CD4-positive, alpha-beta T cell treated with Interleukin-1 beta for 1 hour (primary cell): ENCODE measurements around the gene OR2T1.
"Not testable (repeated sequence)": the region's sequence is repeated elsewhere in the genome, so short reads cannot be mapped to it uniquely, and the experiment has no call there.

Experiments used
- DNase-seq, 2 donors: peaks; one replicate each; pipeline ENCODE4 v3.0.0-alpha.2; 2020 to 2022

Gene OR2T1

GRCh38 chr1:248438668-248439067 lies 35.8 kb downstream of the OR2T1 start:
- DNase-seq: not testable (repeated sequence)

- not testable (repeated sequence) for DNase-seq
Observed at GRCh38 chr1:248439283-248439682, 36.4 kb downstream of the OR2T1 start.

GRCh38 chr1:248442500-248443277 lies 39.8 kb downstream of the OR2T1 start:
- DNase-seq: not testable (repeated sequence)

GRCh38 chr1:248444603-248445002 lies 41.8 kb downstream of the OR2T1 start:
- DNase-seq: not testable (repeated sequence)

- DNase-seq: not testable (repeated sequence)
Observed at GRCh38 chr1:248445399-248445798, 42.6 kb downstream of the OR2T1 start, which contains the start of gene OR2T2. Gene OR2T2 (plus strand): TSS chr1:248445637. CDS start chr1:248452798, 7,161 bp downstream.

GRCh38 chr1:248448409-248449074 lies 45.7 kb downstream of the OR2T1 start:
- not testable (repeated sequence) for DNase-seq

- not testable (repeated sequence) for DNase-seq
Observed at GRCh38 chr1:248449821-248450465, 47.1 kb downstream of the OR2T1 start.

- not testable (repeated sequence) for DNase-seq
Observed at GRCh38 chr1:248450466-248451145, 47.8 kb downstream of the OR2T1 start.

GRCh38 chr1:248453619-248454018 lies 50.8 kb downstream of the OR2T1 start:
- not testable (repeated sequence) for DNase-seq

GRCh38 chr1:248455045-248455444 lies 52.2 kb downstream of the OR2T1 start:
- DNase-seq: not testable (repeated sequence)

- not testable (repeated sequence) for DNase-seq
Observed at GRCh38 chr1:248456635-248457034, 53.8 kb downstream of the OR2T1 start.
